Retina (tissue), 1 donor: Measurements from ENCODE around the gene TBC1D10A.

Source experiments
- DNase-seq: peaks from one replicate; pipeline ENCODE4 v3.0.0-alpha.2; 2016

The TBC1D10A gene

DNA sequence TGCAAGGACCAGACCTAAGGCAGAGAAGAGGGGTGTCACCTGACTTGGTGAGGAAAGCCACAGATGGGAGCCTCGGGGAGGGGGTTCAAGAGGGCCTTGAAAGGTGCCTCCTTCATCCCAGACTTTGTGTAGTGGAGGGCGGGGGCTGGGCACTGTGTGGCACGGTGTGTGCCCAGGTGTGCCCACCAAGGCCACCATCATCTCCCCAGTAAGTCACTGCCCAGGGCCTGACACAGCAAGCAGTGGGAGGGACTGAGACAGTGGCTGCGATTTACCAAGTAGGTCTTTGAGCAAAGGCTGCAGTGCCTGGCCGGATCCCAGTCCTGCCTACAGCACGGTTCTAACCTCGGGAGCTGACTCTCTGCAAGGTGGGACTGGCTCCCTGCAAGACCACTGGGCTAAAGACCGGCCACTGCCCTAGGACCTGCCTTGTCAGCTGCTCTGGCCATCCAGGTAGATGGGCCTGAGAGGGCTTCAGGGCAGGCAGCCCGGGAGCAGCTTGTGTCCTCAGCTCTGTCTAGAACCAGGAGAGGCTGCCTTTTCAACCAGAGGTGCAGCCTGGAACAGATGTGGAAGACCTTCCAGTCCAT is 61.5 kb downstream of the TBC1D10A start:
- DNase-seq: no peak

DNA sequence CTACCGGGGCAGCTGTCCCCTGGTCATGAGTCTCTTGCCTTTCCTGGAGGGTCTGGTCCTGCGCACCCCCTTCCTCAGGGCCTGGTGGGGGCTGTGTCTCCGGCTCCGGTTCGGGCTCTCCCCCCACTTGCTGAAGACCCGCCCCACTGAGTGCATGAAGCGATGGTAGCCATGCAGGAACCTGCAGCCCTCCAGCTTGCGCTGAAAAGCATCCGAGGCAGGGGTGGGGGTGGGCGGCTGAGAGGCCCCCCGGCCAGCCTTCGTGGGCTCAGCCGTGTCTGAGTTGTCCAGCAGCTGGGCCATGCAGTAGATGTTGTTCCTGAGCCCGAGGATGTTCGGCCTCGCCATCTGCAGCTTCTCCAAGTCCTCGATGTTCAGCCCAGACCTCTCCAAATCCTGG is 62.9 kb downstream of the TBC1D10A start:
- DNase-seq: no peak

DNA sequence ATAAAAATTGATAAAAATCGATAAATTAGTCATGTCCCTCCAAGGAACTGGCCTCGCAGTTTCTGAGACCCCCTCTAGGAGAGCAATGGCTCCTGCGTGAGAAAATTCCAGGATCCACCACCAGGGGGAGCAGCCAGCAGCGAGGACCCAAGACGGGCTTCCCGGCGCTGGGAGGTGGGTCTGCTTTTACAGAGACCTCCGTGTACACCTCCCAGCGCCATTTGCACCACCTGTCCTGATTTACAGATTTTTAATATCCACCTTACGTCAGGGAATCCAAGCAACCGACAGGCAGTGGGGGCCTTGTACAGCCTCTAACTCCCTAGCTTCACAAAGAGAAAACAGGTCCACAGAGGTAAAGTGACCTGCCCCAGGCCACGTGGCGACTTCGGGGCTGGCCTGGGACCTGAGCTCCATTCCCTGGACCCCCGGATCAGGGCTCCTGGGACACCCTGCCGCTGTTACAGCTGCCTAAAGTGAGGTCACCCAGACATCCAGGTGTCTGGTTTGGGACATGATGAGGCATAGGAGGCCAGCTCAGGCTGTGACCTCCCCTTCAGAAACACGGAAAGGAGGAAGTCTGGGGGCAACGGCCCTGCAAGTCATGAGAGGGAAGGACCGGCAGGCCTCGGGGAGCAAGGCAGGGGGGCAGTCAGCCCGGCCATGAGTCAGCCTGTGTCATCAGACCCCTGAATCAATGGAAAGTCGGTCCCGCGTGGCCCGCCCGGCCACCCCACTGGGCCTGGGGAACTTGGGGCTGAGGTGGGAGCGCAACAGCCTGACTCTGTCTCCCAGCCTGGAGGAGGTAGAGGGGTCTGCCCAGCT is 63.6 kb downstream of the TBC1D10A start:
- peak; percentile 86 for DNase-seq

DNA sequence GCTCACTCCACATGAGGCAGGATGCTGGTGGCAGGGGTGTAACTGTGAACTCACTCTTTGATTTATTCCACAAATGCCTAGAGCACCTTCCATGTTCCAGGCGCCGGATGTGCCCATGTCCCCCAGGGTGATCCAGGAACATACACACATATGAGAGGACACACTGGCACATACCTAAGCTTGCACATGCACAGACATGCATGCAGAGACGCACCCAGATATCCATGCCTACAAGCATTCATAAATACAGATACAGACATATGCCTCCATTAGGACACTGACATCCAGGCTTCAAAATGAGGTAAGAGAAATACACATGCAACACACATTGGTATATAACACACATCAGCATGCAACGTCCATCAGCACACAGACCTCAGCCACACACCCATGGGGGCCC is 64.6 kb downstream of the TBC1D10A start:
- DNase-seq: no peak

DNA sequence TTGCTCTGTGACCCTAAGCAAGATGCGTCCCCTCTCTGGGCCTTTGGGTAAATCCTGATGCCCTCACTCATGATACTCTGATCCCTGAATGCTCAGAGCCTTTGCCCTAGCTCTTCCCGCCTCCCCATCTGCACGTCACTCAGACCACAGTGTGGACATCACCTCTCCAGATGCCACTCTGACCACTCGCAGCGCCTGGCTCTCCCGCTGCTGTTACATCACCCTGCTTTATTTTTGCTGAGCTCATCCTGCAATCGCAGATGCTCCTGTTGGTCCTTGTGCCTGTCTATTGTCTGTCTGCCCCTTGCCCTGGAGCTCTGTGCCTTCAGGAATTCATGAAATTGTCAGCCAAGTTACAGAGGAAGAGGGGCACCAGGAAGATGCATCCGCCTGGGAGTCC is 65.6 kb downstream of the TBC1D10A start:
- DNase-seq: no peak

DNA sequence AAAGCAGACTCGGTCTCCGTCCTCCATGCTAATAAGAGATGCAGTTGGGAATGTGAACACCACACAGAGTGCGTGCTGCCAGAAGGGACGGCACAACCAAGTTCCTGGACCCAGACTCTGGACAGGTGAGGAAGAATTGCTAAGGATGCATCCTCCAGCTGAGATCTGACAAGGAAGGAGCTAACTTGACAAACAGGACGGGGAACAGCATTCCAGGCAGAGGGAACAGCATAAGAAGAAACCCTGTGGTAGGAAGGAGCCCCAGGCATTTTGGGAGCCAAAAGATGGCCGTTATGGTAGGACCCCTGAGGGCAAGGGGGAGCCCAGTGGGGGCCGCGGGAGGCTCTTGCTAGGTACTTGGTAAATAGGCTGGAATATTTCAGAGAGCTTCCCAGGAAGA is 66.1 kb downstream of the TBC1D10A start:
- DNase-seq: no peak

DNA sequence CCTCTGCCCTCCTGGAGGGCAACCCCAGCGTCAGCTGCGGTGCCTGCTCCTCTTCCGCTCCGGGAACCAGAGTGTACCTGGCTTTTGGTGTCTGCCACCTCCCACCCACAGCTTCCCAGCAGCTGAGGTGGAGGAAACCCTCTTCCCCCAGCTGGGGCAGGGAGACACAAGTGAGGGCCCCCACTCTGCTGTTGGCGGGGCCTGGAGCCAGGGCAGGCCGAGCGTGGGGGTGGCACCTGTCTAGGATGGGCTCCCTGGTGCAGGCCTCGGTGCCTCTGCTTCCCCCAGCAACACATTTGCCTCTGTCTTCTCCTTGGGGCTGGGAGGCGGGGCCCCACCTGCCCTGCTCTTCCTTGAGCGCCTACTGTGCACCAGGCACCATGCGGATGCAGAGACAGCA is 66.5 kb downstream of the TBC1D10A start:
- DNase-seq: no peak

DNA sequence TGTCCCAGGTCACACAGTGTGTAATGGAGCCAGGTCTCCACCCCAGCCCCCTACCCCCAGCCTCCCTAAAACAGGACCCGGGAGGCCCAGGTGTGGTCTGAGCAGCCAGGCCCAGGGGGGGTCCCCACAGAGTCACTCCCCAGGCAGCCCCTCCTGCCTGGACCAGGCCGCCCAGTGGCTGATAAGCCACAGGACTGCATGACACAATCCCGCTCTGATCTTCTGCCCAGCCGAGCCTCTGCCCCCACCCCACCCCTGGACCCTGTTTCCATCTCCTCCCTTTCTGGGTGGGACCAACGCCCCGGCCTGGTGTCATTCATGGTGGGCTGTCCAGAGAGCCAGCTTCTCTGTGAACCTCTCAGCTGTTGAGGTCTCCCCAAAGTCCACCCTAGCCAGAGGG is 72.4 kb downstream of the TBC1D10A start:
- DNase-seq: no peak

DNA sequence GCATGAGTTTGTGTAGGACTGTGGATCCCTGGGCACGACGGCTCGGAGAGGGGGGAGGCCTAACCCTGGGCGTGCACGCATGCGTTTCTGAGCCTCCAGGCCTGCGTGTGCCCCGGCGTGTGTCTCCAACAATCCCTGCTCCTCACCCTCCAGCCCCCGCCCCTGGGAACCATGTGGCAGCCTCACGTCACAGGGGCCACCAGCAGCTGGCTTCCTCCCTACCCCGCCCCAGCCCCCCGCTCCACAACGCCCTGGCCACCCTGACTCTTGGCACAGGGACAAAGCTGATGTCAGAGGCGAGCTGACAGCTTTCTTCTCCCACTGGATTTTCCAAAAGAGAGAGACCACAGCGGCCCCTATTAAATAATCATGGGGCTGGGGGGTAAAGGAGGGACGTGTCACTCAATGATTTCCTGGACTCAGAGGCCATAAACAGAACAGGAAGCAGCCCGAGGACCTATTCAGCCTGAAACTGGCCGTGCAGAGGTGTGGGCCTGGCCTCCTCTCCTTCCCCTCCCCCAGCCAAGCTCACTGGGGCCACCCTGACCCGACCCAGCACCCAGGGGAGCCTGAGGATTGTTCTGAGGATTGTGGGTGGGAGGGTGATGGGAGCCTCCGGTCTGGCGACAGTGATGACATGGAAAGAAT is 73.4 kb downstream of the TBC1D10A start:
- DNase-seq: no peak

DNA sequence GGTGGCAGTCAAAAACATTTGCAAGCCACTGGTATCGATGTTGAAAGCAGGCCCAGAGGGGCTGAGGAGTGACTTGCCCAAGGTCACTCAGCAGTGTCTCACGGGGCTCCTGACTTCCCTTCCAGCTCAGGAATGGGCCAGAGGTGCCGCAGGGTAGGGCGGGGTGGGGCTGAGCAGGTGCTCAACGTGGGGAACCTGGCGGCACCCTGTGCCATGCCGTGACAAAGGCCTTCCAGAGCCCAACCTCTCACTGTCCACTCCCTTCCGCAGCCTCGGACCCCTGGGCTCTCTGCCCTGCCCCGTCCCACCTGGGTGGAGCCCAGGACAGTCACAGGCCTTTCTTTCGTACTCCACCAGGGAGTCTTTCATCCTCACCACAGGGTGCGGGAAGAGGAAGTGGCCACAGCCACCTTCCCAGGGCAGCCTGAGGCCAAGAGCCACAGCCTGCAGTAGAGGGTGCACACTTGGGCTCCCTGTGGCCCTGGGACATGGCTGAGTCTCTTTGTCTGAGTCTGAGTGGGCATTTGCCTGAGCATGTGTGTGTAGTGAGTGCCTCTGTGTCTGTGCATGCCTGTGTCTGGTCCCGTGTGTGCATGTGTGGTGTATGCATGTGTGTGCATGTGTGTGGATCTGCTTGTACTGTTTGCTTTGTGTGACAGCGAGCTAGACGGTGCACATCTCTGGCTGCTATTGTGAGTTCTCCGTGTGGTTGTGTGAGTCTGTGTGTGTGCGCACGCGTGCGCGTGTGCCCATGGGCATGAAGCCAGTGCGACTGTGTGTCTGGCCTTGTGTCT is 74.1 kb downstream of the TBC1D10A start:
- no peak for DNase-seq

DNA sequence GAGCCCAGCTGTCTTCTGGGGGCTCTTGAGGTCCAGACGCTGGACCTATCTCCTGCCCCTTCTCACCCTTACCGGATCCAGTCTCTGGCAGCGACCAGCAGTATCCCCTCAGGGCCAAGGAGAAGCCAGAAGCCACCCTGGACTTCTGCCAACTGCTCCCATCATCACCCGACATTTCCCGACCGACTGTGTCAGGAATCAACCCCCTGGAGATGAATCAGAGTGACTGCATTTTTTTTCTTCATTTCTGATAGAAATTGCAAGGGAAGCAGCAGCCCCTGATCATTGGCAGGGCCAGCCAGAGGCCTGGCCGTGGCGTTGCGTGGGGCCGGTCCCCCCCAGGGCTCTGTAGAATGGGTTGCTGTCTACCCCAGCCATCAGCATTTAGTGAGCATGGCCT is 75.0 kb downstream of the TBC1D10A start:
- DNase-seq: no peak

DNA sequence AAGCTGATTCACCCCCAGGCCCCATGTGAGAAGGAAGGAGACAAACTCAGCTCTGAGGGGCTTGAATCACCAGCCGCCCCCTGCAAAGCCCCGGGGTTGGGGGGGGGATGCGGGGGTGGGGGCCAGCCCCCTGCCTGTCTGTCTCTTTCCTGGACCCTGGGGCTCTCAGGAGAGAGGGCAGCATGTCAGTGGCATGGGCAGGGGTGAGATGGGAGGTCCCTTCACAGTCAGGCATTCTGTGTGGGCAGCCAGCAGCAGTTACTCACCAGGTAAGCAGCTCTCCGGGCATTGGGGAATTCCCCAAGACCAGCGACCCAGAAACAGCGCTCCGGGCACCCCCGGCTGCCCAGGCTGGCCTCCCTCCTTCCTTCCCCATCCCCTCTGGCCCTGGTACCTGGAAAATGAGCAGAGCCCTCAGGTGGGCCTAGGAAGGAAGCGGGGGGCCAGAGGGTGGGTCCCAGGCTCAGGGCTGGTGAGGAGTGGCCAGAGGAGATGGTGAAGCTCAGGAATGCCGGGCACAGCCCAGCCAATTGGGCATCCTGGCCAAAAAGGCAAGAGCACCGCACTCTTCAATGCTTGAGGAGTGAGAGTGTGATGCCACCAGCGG is 76.0 kb downstream of the TBC1D10A start:
- no peak for DNase-seq

DNA sequence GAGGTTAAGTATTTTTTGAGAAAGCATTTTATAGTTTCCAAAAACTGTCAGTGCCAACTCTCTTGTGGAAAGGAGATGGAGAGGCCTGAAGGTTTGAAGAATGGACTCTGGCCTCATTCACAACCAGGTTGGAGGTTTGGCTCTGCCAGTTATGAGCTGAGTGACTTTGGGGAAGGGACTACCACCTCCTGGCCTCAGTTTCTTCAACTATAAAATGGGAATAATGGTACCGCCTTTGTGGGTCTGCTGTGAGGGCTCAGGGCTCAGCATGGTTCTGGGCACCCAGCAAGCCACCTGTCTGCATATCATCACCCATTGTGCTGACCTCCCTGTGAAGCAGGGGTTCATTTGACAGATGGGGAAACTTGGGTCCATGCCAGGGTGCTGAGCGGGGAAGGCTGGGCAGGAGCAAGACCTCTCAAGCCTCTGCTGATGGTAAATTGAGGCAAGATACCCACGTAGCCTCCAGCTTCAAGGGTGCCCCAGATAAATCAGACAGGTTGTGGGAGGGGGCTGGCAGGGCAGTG is 76.6 kb downstream of the TBC1D10A start:
- no peak for DNase-seq

DNA sequence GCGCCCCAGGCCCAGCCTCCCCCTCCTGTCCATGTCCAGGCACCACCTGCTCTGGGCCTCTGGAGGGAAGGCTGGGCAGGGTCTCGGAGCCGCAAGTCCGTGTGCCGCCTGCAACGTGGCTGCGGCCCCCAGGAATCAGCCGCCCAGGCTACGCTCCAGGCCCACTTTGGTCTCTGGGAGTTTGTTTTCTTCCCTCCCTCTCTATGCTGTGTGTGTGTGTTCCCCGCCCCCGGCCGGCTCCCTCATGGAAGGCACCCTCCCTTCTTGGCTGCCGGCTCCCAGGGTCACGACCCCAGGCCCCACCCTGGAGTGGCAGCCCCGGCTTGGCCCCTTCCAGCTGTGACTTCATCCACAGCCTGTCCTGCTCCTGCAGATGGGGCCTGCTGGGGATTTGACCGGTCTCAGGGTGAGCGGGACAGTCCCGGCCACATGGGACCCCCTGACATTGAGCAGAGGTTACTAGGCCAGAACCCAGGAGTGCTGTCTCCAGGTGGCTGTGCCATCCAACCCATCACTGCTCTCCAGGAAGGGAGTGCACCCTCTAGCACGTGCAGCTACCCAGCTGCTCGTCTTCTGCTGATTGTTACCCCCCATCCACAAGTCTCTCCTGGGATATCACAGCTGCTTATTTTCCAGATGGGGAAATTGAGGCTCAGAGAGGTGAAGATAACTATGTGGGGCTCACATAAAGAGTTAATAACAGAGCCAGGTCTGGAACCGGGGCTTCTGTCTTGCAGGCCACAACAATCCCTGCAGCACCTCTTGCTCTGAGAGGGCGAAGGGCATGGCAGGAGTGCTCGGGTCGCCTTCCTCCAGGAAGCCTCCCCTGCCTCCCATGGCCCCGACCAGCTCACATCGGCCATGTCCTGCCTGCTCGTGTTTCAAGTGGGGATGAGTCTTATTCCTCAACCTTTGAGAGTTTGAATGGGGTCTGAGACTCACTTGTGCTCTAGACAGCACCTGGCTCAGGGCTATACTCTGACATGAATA is 77.4 kb downstream of the TBC1D10A start:
- no peak for DNase-seq

DNA sequence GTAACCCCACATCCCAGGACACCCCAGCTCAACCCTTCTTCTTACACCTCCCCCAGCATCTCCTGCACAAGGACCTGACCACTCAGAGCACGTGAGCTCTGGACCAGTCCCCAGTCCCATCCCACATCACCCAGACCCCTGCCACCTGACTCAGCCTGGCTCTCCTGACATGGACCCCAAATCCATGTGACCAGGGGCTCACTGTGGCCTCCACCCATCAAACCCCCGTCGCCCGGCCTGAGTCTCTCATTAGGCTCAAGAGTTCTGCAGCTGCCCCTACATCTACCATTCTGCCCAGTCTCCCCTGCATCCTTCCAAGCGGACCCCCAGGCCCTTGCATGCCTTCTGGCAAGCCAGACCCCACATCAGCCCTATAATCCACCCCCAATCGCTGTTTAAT is 78.3 kb downstream of the TBC1D10A start:
- DNase-seq: no peak

DNA sequence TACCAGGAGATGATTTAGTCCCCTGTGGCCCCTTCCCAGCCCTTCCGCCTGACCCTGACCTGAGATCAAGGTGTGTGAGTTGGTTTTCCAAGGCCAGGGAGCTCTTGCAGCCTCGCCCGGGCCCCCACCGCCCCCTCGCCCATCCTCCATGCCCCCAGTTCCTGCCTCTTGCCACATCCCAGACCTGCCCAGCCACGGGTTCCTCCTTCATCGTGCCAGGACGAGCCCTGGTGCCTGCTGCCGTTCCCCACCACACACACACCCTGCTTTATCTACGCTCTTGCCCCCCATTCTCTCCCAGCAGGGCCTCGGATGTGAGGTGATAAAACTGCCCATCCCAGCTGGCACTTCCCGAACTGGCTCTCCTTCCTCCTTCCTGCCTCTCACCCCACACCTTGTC is 78.8 kb downstream of the TBC1D10A start:
- DNase-seq: no peak

DNA sequence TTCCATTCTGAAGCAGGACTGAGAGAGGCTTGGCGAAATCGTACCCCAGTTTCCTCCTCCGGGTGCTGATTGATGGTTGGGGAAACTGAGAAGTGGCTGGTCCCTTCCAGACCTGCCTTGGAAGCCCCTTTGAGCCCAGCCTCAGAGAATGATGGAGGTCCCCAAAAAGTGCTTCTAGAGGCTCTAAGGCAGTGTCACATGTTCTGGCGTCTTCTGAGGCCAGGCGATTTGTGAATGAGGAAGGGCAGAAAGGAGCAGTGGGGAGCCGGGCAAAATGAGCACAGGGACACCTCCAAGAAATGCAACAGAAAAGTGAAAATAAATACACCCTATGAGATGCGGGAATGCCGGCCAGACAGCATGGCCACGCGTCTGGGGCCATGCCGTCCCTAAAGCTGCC is 79.2 kb downstream of the TBC1D10A start:
- DNase-seq: no peak

DNA sequence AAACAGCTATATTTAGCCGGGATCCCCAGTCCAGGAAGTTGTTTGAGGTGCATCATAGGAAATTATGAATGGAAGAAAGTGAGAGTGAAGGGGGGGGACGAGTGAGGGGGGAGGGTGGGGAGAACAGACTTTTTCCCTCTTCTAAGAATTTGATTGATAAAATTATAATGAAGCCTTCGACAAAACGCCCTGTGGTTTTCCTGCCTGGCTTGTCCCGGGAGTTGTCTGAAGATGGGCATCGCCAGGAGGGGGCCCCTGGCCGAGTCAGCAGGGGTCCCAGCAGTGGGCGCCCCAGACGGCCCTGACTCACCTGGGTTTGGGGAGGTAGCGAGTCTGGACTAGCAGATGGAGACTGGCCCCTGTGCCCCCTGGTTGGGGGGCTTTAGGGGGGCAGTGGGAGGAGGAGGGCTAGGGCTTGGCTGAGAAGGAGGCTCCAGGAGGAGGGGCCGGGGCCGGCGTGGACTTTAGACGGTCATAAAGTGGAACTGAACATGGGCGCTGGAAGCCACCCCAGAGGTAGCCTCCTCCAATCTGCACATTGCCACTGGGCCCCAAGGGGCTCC is 79.8 kb downstream of the TBC1D10A start:
- DNase-seq: no peak

DNA sequence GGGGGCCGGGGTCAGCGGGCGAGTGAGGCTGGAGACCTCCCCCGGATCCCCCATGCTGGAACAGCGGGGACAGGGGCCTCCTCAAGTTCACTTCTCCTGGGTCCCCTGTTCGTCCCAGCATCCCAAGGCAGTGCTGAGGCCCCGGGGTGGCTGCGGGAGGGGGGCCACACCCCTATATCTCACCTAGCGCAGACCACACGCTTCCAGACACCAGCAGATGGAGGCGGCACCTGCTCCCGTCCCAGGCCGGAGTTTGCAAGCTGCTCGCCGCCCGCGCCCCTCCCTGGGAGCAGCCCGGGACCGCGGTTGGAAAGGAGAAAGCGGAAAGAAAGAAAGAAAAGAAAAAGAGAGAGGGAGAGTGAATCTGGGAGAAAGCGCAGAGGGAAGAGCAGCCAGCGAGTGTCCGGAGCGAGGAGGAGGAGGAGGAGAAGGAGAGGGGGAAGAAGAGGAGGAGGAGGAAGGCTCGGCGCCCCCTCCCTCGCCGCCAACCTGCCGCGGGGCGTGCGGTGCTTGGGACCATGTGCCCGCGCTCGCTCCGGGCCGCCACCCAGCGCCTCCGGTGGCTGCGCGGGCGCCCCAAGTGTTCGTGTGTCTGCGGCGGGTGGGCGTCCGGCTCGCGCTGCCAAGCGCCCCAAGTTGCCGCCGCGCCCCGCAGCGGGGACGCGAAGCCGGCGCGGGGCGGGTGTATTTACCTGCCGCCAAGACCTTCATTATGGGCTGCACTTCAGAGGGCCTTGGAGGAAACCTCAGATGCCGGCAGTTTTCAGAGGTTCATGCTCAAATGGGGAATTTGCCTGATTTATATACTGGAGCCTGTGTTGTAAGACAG is 80.5 kb downstream of the TBC1D10A start, which contains the start of gene LIF:
LIF (minus strand) TSS at position 775 of the 829 bp plus-strand sequence; CDS start at position 711, 64 bp downstream.
- DNase-seq: peak; percentile 74
